ENCODE measurements around the gene OR10A4. TPM values are rescaled to one million over a fixed set of nuclear protein-coding genes. Genes with fewer than 3 reads are reported as not detected.

Gene OR10A4, protein sequence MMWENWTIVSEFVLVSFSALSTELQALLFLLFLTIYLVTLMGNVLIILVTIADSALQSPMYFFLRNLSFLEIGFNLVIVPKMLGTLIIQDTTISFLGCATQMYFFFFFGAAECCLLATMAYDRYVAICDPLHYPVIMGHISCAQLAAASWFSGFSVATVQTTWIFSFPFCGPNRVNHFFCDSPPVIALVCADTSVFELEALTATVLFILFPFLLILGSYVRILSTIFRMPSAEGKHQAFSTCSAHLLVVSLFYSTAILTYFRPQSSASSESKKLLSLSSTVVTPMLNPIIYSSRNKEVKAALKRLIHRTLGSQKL
- total RNA-seq: not detected in 2 replicates

DNA sequence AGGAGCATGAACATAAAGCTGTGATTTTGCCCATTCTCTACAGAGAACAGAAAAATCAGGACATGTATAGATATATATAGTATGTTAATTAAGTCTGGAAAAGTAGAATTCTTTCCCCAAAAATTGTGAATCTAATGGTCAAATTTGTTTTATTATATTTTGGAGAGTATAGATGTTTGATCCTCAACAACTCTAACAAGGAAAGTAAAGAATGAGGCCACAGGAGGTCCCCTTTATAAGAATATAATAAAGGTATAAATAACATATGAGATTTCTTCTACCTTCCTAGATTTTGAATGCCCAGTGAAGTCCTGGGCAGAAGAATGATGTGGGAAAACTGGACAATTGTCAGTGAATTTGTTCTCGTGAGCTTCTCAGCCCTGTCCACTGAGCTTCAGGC lies at the start of gene OR10A4:
Gene OR10A4, plus strand, starts transcription at position 301 of the 400 bp plus-strand sequence. Its CDS starts 23 bp downstream, at position 324.

DNA sequence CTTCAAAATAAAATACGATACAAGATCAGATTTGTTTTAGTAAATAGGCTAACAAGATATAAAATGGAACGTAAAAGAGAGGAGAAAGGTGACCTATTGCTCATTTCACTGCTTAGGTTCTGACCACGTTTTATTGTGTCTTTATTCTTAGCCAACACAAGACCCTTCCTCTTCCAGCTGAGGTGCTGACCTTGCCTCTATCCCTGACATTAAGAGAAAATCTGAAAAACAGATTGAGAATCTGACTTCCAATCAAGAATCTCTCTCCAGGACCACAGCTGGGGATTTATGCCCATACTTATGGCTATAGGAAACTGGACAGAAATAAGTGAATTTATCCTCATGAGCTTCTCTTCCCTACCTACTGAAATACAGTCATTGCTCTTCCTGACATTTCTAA lies 31.0 kb upstream of the OR10A4 start, which contains the start of gene OR10A5:
Gene OR10A5, plus strand, starts transcription at position 301 of the 400 bp plus-strand sequence. Its CDS starts 0 bp downstream, at position 301.

DNA sequence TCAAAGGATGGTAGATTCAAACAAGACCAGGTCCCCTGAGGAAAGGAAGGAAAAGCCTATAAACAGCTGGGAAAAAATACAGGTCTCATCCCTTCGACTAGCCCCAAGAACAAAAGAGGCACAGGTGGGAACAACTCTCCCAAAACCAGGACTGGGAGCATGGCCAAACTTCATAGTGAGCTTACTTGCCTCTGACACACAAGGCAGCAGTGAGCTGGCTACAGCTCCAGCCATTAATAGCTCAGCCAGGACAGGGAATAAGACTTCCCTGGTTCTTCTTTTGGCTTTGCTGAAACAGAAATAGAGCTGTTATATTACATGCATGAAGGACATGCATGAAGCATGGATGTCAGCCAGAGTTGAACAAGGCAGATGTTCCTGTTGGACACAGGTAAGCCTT lies 13.5 kb upstream of the OR10A4 start, which contains the start of gene OR10A2:
Gene OR10A2, plus strand, starts transcription at position 97 of the 400 bp plus-strand sequence. CDS start 6,698 bp downstream, outside the sequence.

DNA sequence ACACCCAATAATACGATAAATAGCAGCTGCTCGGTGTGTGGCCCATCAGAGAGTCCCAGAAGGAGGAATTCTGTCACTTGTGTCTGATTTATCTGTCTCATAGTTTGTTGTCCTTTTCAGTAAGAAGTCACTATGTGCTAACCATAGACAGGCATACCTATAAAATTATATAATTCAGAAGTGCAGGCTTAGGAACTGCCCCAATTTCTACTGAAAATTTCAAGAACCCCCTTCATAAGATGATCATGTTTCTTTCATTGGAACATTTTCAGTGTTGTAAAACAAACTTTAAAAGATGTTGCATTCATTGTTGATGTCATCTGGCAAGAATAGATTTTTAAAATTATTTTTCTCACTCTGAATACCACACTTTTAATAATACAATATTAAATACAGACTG lies 16.0 kb downstream of the OR10A4 start, which contains the start of gene OR2D2:
Gene OR2D2, minus strand, starts transcription at position 101 of the 400 bp plus-strand sequence. Its CDS starts 0 bp downstream, at position 101.

DNA sequence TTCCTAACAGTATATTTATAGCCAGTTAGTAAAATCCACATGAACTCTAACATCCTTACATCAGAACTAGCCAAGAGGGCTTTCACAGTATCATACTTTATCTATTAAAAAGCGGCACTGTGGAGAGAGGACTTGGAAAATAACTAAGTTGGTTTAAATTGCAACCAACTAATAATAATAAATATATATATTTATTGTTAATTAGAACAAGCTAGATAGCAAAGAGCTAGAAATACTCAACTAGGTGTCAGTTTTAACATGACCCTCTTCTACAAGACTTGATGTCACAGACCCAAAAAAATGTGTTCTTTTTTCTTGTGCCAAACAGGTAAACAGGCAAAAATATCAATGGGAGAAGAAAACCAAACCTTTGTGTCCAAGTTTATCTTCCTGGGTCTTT lies 44.3 kb downstream of the OR10A4 start, which contains the start of gene OR2D3:
Gene OR2D3, plus strand, starts transcription at position 301 of the 400 bp plus-strand sequence. Its CDS starts 0 bp downstream, at position 301.

DNA sequence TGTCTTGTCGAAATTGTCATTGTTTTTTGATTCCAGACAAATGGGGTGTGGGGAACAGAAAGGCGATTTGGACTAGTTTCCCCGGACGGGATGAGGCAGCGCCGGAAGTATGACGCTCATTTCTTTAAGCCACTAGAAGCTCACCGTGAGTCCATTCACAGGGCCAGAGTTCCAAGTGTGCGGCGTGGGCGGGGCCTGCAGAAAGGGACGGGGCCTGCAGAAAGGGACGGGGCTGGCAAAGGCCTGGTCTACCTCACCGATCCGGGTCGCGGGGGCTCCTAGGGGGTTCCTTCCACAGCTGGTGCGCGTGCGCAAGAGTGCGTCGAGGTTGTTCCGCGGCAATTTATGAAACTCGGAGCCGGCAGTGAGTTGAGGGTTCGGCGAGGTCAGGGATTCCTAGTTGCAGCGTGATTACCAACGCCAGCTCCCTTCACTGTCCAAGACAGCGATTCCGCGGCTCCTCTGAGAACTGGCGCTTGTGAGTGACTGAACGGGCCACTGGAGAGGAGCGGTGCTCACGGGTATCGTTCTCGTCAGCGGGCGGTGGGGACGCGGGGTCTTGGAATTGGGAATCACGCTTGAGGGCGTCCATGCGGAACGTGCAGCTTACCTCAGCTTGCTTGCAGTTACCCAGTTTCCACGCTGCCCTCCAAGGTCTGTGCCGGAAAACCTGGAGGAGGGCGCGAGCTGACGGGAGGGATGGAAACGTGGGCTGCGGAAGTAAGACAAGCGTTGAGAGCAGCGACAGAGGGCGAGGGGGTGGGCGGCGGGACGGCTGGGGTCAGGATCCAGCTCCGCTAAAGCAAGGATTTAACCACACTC lies 50.0 kb downstream of the OR10A4 start, which contains the start of gene ZNF215:
Gene ZNF215, plus strand, starts transcription at position 219 of the 822 bp plus-strand sequence. CDS start 5,847 bp downstream, outside the sequence.

Other genes with a start within 250 kb of the OR10A4 start
- gene DCHS1, start 220.8 kb upstream of the OR10A4 start, total RNA-seq: 18.1 and 20.1 TPM in 2 replicates
- gene MRPL17, start 193.3 kb upstream of the OR10A4 start, total RNA-seq: 31.9 and 53.4 TPM in 2 replicates
- gene OR2AG2, start 104.6 kb upstream of the OR10A4 start, total RNA-seq: not detected in 2 replicates
- gene OR2AG1, start 93.6 kb upstream of the OR10A4 start, total RNA-seq: not detected in 2 replicates
- 0.24 TPM in 1 of 2 replicates, not detected in the other for gene OR6A2, start 76.9 kb upstream of the OR10A4 start, total RNA-seq
- gene OR10A5, start 30.9 kb upstream of the OR10A4 start, total RNA-seq: not detected in 2 replicates
- not detected in 2 replicates for gene OR10A2, start 13.6 kb upstream of the OR10A4 start, total RNA-seq
- gene OR2D2, start 15.9 kb downstream of the OR10A4 start, total RNA-seq: 0.32 TPM in 1 of 2 replicates, not detected in the other
- not detected in 2 replicates for gene OR2D3, start 44.4 kb downstream of the OR10A4 start, total RNA-seq
- 0.80 and 3.0 TPM in 2 replicates for gene ZNF215, start 49.8 kb downstream of the OR10A4 start, total RNA-seq
- gene ZNF214, start 143.7 kb downstream of the OR10A4 start, total RNA-seq: 1.8 and 4.9 TPM in 2 replicates
- under 0.01 TPM in 1 of 2 replicates, not detected in the other for gene NLRP14, start 143.9 kb downstream of the OR10A4 start, total RNA-seq
- not detected in 2 replicates for gene RBMXL2, start 212.4 kb downstream of the OR10A4 start, total RNA-seq

All from epithelial cell of alveolus of lung (primary cell).